DLD1 (cell line): ENCODE results near the gene TRIML1.

Source experiments
- in situ Hi-C: cut with HindIII; loops from 2 replicates; pipeline ENCODE4 v1.10.0; 2017; ENCODE audit warnings: low sequenced_read_pairs

Gene TRIML1

GRCh38 chr4:188139141-188139540, at the start of gene TRIML1:
TRIML1 (plus strand) TSS chr4:188139441; CDS start chr4:188139559, 118 bp downstream.
- in situ Hi-C loops = no loop called here

- in situ Hi-C loops = no loop called here
Observed at GRCh38 chr4:188092824-188093223, 46.4 kb upstream of the TRIML1 start.

GRCh38 chr4:188106454-188106853, 32.8 kb upstream of the TRIML1 start:
- in situ Hi-C loops = no loop called here

GRCh38 chr4:188107931-188108843, 31.1 kb upstream of the TRIML1 start:
- in situ Hi-C loops = no loop called here

- in situ Hi-C loops = no loop called here
Observed at GRCh38 chr4:188109157-188109755, 30.0 kb upstream of the TRIML1 start, which contains the start of gene TRIML2. TRIML2 (minus strand) TSS chr4:188109603; CDS start chr4:188105368, 4,235 bp downstream.

- in situ Hi-C loops = no loop called here
Observed at GRCh38 chr4:188110036-188110435, 29.2 kb upstream of the TRIML1 start.

- in situ Hi-C loops = no loop called here
Observed at GRCh38 chr4:188110741-188111471, 28.3 kb upstream of the TRIML1 start.

- in situ Hi-C loops = no loop called here
Observed at GRCh38 chr4:188111955-188112354, 27.3 kb upstream of the TRIML1 start.

GRCh38 chr4:188113156-188113555, 26.1 kb upstream of the TRIML1 start:
- in situ Hi-C loops = no loop called here

GRCh38 chr4:188117631-188118324, 21.5 kb upstream of the TRIML1 start:
- in situ Hi-C loops = no loop called here

- in situ Hi-C loops = no loop called here
Observed at GRCh38 chr4:188121530-188121929, 17.7 kb upstream of the TRIML1 start.

GRCh38 chr4:188127214-188127874, 11.9 kb upstream of the TRIML1 start:
- in situ Hi-C loops = no loop called here

- in situ Hi-C loops = no loop called here
Observed at GRCh38 chr4:188130355-188130754, 8.9 kb upstream of the TRIML1 start.

GRCh38 chr4:188132232-188132631, 7.0 kb upstream of the TRIML1 start:
- in situ Hi-C loops = no loop called here

- in situ Hi-C loops = no loop called here
Observed at GRCh38 chr4:188138227-188138626, 1.0 kb upstream of the TRIML1 start.

- in situ Hi-C loops = no loop called here
Observed at GRCh38 chr4:188139671-188140070, 430 bp downstream of the TRIML1 start.

GRCh38 chr4:188143731-188144130, 4.5 kb downstream of the TRIML1 start:
- in situ Hi-C loops = no loop called here

GRCh38 chr4:188145601-188146000, 6.4 kb downstream of the TRIML1 start:
- in situ Hi-C loops = no loop called here

GRCh38 chr4:188146618-188147017, 7.4 kb downstream of the TRIML1 start:
- in situ Hi-C loops = no loop called here

- in situ Hi-C loops = no loop called here
Observed at GRCh38 chr4:188147176-188147575, 7.9 kb downstream of the TRIML1 start.
